ENCODE data around the gene ANKRD12. TPM values are rescaled to one million over a fixed set of nuclear protein-coding genes. Genes with fewer than 3 reads are reported as not detected.
A peak's percentile ranks its signal among the peaks of the same experiment; 100 is the strongest.

The ANKRD12 gene
- total RNA-seq, 4 donors from 2014 or later, result 45.6 to 58.6 (median 47.4) TPM

GRCh38 chr18:9204659-9205058 lies 68.1 kb downstream of the ANKRD12 start:
- DNase-seq (ENCODE audit: low spot score) (no peak), ATAC-seq (ENCODE audit: low FRiP score) (no peak)
- no peak for TF ChIP-seq CTCF (IDR thresholded peaks at IDR 0.05)

- TF ChIP-seq CTCF (IDR thresholded peaks at IDR 0.05), result no peak
- no peak for ATAC-seq (ENCODE audit: low FRiP score)
These were observed 69.8 kb downstream of the ANKRD12 start for GRCh38 chr18:9206421-9206820.

GRCh38 chr18:9209279-9209678 lies 72.7 kb downstream of the ANKRD12 start:
- ATAC-seq (ENCODE audit: low FRiP score) (peak; percentile 76), DNase-seq (ENCODE audit: low spot score) (no peak)
- TF ChIP-seq CTCF (IDR thresholded peaks at IDR 0.05), result no peak

More at GRCh38 chr18:9206421-9206820, 69.8 kb downstream of the ANKRD12 start:
- no peak for DNase-seq (ENCODE audit: low spot score)

- ATAC-seq (ENCODE audit: low FRiP score) (no peak), DNase-seq (ENCODE audit: low spot score) (no peak)
- no peak for TF ChIP-seq CTCF (IDR thresholded peaks at IDR 0.05)
These were observed 74.4 kb downstream of the ANKRD12 start for GRCh38 chr18:9210966-9211365.

GRCh38 chr18:9211955-9212354 lies 75.4 kb downstream of the ANKRD12 start:
- TF ChIP-seq CTCF (IDR thresholded peaks at IDR 0.05), result no peak
- no peak for DNase-seq (ENCODE audit: low spot score)
- no peak for ATAC-seq (ENCODE audit: low FRiP score)

- no peak for TF ChIP-seq CTCF (IDR thresholded peaks at IDR 0.05)
- DNase-seq (ENCODE audit: low spot score), result no peak
- no peak for ATAC-seq (ENCODE audit: low FRiP score)
These were observed 78.8 kb downstream of the ANKRD12 start for GRCh38 chr18:9215221-9215933.

GRCh38 chr18:9216459-9216858 lies 79.9 kb downstream of the ANKRD12 start:
- ATAC-seq (ENCODE audit: low FRiP score), result no peak
- no peak for DNase-seq (ENCODE audit: low spot score)
- no peak for TF ChIP-seq CTCF (IDR thresholded peaks at IDR 0.05)
